ENCODE results near the gene STAMBP. TPM values are rescaled to one million over a fixed set of nuclear protein-coding genes. Genes with fewer than 3 reads are reported as not detected.
"Not testable (repeated sequence)": the region's sequence is repeated elsewhere in the genome, so short reads cannot be mapped to it uniquely, and the experiment has no call there.

STAMBP gene
- polyA plus RNA-seq: 10 to 100 TPM; 15.1 to 27.9 (median 18.1) TPM

- 0 to 1% (median 1%) methylated on average over 48 of the region's 48 CpGs for WGBS, 3 donors
- H3K27ac ChIP-seq (ENCODE audit: low read depth, low read length): peak within 1 kb of the TSS; percentile 90
These were observed at the start of gene STAMBP for GRCh38 chr2:73828818-73829570. Gene STAMBP (plus strand): TSS chr2:73828961. CDS start chr2:73830857, 1,896 bp downstream.

GRCh38 chr2:73779467-73780236 lies 49.1 kb upstream of the STAMBP start, which contains the start of gene DUSP11:
Gene DUSP11 (minus strand): TSS chr2:73780103. CDS start chr2:73779974, 129 bp downstream.
- WGBS, 3 donors: 0% methylated on average over 40 of the region's 40 CpGs
- H3K27ac ChIP-seq (ENCODE audit: low read depth, low read length): peak within 1 kb of the TSS; percentile 34

- H3K27ac ChIP-seq (ENCODE audit: low read depth, low read length): no peak overlapping the region
- WGBS, 3 donors: 5% methylated on average over 7 of the region's 7 CpGs
These were observed 48.6 kb upstream of the STAMBP start for GRCh38 chr2:73780237-73780582.

GRCh38 chr2:73783402-73783801 lies 45.4 kb upstream of the STAMBP start:
- H3K27ac ChIP-seq (ENCODE audit: low read depth, low read length): not testable (repeated sequence)
- 80 to 85% (median 82%) methylated on average over 15 of the region's 15 CpGs for WGBS, 3 donors

GRCh38 chr2:73783883-73784282 lies 44.9 kb upstream of the STAMBP start, which contains the start of gene C2orf78:
Gene C2orf78 (plus strand): TSS chr2:73784183. CDS start chr2:73784310, 127 bp downstream.
- WGBS, 3 donors: 0 to 63% (median 61%) methylated on average over 1 to 3 of the region's 3 CpGs
- H3K27ac ChIP-seq (ENCODE audit: low read depth, low read length): not testable (repeated sequence)

- H3K27ac ChIP-seq (ENCODE audit: low read depth, low read length): no peak overlapping the region
These were observed 16.9 kb upstream of the STAMBP start for GRCh38 chr2:73811878-73812277.

- no peak overlapping the region for H3K27ac ChIP-seq (ENCODE audit: low read depth, low read length)
These were observed 16.1 kb upstream of the STAMBP start for GRCh38 chr2:73812635-73813034.

GRCh38 chr2:73818296-73818695 lies 10.5 kb upstream of the STAMBP start:
- WGBS, 3 donors: 78 to 85% (median 84%) methylated on average over 18 of the region's 18 CpGs
- no peak overlapping the region for H3K27ac ChIP-seq (ENCODE audit: low read depth, low read length)

- no peak overlapping the region for H3K27ac ChIP-seq (ENCODE audit: low read depth, low read length)
- WGBS, 3 donors: 15 to 23% (median 20%) methylated on average over 2 of the region's 2 CpGs
These were observed 7.5 kb upstream of the STAMBP start for GRCh38 chr2:73821227-73821626.

GRCh38 chr2:73821669-73822068 lies 7.1 kb upstream of the STAMBP start:
- WGBS, 3 donors: 32 to 71% (median 63%) methylated on average over 2 of the region's 2 CpGs
- H3K27ac ChIP-seq (ENCODE audit: low read depth, low read length): no peak overlapping the region

- WGBS, 3 donors: 44 to 75% (median 50%) methylated on average over 1 of the region's 1 CpG
These were observed 6.5 kb upstream of the STAMBP start for GRCh38 chr2:73822276-73822675.

GRCh38 chr2:73822991-73823390 lies 5.8 kb upstream of the STAMBP start:
- WGBS, 3 donors: 72 to 85% (median 77%) methylated on average over 2 of the region's 2 CpGs
- H3K27ac ChIP-seq (ENCODE audit: low read depth, low read length): no peak overlapping the region

More at GRCh38 chr2:73822276-73822675, 6.5 kb upstream of the STAMBP start:
- no peak overlapping the region for H3K27ac ChIP-seq (ENCODE audit: low read depth, low read length)

GRCh38 chr2:73823416-73823815 lies 5.3 kb upstream of the STAMBP start:
- H3K27ac ChIP-seq (ENCODE audit: low read depth, low read length): no peak overlapping the region
- 29 to 58% (median 51%) methylated on average over 2 of the region's 2 CpGs for WGBS, 3 donors

- 8 to 9% (median 9%) methylated on average over 3 of the region's 3 CpGs for WGBS, 3 donors
- H3K27ac ChIP-seq (ENCODE audit: low read depth, low read length): no peak overlapping the region
These were observed 4.7 kb upstream of the STAMBP start for GRCh38 chr2:73823916-73824523.

GRCh38 chr2:73825408-73825807 lies 3.4 kb upstream of the STAMBP start:
- 65 to 77% (median 67%) methylated on average over 4 of the region's 4 CpGs for WGBS, 3 donors
- no peak overlapping the region for H3K27ac ChIP-seq (ENCODE audit: low read depth, low read length)

- H3K27ac ChIP-seq (ENCODE audit: low read depth, low read length): no peak overlapping the region
- 34 to 41% (median 38%) methylated on average over 2 of the region's 2 CpGs for WGBS, 3 donors
These were observed 1.7 kb upstream of the STAMBP start for GRCh38 chr2:73827018-73827417.

- no peak overlapping the region for H3K27ac ChIP-seq (ENCODE audit: low read depth, low read length)
- WGBS, 3 donors: 73 to 84% (median 80%) methylated on average over 9 of the region's 9 CpGs
These were observed 937 bp upstream of the STAMBP start for GRCh38 chr2:73827660-73828388.

GRCh38 chr2:73828389-73828817 lies 358 bp upstream of the STAMBP start:
- H3K27ac ChIP-seq (ENCODE audit: low read depth, low read length): no peak overlapping the region
- 59 to 65% (median 62%) methylated on average over 4 of the region's 4 CpGs for WGBS, 3 donors

Measured in adipose tissue (tissue), 3 donors.